PC-3 (cell line): Measurements from ENCODE around the gene SDK1.

Experiments
- CTCF ChIP-seq: fragments of 300-600 bp; sonication (generic); conservative IDR thresholded peaks from 2 replicates; pipeline ENCODE4 v1.5.1; 2017; ENCODE audit warnings: antibody characterized with exemption, low read depth, mild to moderate bottlenecking, low read length
- EZH2 ChIP-seq: fragments of 300-600 bp; sonication (generic); IDR thresholded peaks from one replicate; pipeline ENCODE4 v1.6.1; 2017; ENCODE audit warnings: antibody characterized with exemption, mild to moderate bottlenecking, low read length; ENCODE audit not compliant: unreplicated experiment
- EZH2phosphoT487 ChIP-seq: fragments of 300-600 bp; sonication (generic); IDR thresholded peaks from 2 replicates; pipeline ENCODE4 v1.6.1; 2018; ENCODE audit warnings: mild to moderate bottlenecking, antibody characterized with exemption, low read length, borderline replicate concordance

GRCh38 chr7:3683546-3684539 is 382.8 kb downstream of the SDK1 start:
- no peak for TF ChIP-seq EZH2
- no peak for TF ChIP-seq EZH2phosphoT487
- no peak for TF ChIP-seq CTCF
